GM19452 (cell line): ENCODE results near the gene KCNMB4.

Experiments used
- ATAC-seq: cut with Tn5 transposase; IDR thresholded peaks from one replicate; pipeline ENCODE4 v1.9.1; 2021; ENCODE audit not compliant: unreplicated experiment

KCNMB4 gene

DNA sequence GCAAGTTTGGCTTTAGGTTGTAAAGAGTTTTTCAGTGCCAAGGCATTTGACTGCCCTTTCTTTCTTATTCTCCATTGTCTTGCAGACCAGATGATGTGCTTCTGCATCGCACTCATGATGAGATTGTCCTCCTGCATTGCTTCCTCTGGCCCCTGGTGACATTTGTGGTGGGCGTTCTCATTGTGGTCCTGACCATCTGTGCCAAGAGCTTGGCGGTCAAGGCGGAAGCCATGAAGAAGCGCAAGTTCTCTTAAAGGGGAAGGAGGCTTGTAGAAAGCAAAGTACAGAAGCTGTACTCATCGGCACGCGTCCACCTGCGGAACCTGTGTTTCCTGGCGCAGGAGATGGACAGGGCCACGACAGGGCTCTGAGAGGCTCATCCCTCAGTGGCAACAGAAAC is 64.3 kb downstream of the KCNMB4 start:
- ATAC-seq: no peak

DNA sequence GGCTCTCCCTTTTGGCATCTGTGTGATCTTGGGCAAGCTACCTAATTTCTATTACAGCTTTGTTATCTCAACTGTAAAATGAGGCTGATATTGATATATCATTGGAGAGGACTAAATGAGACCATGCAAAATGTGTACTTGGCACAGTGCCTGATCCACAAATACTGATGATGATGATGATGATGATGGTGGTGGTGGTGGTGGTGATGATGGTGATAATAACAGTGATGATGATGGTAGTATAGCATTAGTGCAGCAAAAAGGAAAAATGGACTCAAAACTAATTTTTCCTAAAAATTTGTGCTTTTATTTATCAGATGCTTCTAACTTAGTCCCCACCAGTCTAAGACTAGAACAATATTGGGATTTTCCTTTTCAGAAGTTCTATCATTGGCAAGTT is 70.7 kb downstream of the KCNMB4 start:
- ATAC-seq: no peak

- ATAC-seq: no peak
These were observed 77.1 kb downstream of the KCNMB4 start for GRCh38 chr12:70443062-70443673.

DNA sequence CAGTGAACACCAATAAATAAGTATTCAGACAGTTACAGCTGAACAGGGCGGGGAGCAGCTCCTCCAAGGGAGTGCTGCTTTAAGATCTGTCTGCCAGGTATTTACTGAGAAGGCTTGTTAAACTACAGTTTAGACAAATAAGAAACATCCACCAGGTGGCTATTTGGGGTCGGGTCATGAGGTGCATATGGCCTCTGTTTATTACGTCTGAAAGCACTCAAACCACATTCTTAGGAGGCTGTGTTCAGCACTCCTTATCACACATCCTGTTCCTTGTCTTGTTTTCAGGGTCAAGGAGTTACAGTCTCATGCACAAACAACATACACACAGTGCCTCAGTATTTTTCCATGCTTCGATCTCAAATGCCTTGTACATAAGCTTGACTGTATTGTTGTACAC is 78.8 kb downstream of the KCNMB4 start:
- no peak for ATAC-seq

DNA sequence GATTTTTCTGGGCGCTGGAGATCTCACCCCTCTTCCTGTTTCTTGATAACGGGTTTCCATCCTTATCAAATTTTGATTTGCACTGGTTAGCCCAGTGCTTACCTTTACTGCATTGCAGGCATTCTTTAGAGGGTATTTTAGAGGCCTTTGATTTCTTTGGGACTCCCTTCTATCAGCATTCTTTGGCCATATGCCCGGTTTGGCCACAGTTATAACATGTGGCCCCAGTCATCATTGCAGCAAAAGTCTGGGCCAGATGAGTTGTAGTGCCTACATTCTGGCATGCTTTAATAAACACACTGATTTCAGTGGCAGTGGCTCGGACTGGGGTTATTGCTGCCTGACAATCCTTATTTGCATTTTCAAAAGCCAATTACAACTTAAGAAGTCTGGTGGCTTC is 82.3 kb downstream of the KCNMB4 start:
- no peak for ATAC-seq

DNA sequence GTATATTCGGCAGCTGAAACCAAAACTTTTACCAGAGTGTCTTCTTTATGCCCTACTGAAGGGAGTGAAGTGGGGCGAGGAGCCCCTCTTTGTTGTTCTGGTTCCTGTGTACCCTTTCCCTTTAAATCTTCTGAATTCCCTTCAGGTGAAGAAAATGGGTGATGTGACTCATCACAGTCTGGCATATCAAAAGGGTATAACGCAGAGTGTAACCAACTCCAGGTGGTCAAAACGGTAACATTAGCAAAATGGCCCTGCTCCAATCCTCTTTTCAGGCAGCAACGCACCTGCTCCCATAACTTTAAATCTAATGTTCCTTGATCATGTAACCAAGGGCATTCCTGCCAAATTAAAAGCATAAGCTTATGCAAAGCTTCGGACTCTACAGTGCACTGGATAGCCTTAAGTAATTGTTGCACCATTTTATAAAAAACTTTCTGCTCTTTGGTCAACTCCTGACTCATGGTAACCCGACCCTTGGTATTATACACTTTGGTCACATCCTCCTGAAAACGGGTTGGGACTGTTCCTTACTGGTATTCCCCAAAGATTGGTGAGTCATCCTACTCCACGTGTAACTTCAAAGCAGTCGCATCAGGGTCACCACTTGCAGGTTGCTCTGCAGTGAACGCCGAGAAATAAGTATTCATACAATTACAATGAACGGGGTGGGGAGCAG is 83.1 kb downstream of the KCNMB4 start:
- ATAC-seq: no peak

DNA sequence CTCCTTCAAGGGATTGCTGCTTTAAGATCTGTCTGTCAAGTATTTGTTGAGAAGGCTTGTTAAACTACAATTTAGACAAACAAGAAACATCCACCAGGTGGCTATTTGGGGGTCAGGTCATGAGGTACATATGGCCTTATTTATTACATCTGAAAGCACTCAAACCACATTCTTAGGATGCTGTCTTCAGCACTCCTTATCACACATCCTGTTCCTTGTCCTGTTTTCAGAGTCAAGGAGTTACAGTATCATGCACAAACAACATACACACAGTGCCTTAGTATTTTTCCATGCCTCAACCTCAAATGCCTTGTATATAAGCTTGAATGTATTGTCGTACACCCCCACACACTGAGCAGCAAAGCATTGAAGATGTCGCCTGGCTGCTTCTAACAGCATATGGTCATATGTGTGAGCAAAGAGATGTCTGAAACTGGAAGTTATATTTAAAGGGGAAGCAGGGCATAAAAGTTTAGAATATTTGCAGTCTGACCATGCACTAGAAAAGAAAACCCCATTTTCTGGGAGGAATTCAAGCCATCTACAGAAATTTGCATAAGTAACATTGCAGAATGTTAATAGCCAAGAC is 83.8 kb downstream of the KCNMB4 start:
- no peak for ATAC-seq

DNA sequence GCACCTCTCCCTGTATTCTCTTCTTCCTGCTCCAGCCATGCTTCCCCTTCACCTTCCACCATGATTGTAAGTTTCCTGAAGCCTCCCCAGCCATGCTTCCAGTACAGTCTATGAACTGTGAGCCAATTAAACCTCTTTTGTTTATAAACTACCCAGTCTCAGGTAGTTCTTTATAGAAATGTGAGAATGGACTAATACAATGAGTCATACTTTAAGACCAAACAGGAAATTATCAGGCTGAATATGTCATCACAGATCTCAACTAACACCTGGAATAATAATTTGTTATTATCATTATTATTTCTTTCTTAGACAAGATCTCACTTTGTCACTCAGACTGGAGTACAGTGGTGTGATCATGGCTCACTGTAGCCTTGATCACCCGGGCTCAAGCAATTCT is 85.4 kb downstream of the KCNMB4 start:
- no peak for ATAC-seq

DNA sequence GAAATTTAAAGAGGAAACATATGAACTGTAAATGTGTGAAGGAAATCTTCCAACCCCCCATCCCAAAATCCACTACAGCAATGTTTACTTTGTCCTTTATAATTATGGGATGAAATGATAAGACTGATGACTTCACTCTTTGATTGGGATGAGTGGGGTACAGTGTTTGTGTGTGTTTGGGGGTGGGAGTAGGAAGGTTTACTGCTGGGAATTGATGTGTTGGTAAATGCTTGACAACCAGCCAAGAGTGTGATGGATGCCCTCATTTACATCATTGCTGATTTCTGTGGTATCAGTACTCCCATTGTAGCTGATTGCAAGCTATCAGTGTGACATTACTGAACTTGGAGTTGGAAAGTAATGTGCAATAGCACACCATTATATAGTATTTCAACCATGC is 90.9 kb downstream of the KCNMB4 start:
- no peak for ATAC-seq

DNA sequence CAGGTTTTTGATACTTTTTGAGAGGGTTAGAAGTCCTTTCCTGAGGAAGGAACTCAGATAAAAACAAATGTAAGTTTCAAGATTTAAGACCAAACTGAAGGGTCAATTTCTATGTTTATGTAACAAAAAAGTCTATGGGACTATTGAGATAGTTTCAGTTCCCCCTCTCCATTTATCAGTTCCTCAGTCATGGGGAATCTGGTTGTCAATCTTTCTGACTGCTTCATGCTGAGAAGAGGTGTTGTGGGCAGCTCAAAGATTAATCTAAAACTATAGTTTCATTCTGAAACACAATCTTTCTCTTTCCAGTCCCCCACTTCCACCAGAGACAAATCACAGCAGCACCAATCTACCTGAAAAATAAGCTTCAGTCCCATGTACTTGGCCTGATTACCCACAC is 93.7 kb downstream of the KCNMB4 start:
- no peak for ATAC-seq

GRCh38 chr12:70463997-70464396 is 97.9 kb downstream of the KCNMB4 start:
- ATAC-seq: no peak

DNA sequence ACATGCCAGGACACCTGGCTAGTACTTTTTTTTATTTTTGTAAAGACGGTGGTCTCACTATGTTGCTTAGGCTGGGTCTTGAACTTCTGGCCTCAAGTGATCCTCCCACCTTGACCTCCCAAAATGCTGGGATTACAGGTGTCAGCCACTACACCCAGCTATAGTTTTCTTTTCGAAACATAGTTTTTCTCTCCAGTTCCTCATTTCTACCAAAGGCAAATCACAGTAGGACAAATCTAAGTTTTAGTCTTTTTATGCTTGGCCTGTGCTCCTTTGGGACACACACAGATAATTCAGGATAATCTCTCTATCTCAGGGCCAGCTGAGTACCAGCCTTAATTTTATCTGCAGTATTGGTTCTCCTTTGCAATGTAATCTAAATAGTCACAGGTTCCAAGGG is 100.7 kb downstream of the KCNMB4 start:
- no peak for ATAC-seq

GRCh38 chr12:70467476-70467875 is 101.4 kb downstream of the KCNMB4 start:
- ATAC-seq: no peak

DNA sequence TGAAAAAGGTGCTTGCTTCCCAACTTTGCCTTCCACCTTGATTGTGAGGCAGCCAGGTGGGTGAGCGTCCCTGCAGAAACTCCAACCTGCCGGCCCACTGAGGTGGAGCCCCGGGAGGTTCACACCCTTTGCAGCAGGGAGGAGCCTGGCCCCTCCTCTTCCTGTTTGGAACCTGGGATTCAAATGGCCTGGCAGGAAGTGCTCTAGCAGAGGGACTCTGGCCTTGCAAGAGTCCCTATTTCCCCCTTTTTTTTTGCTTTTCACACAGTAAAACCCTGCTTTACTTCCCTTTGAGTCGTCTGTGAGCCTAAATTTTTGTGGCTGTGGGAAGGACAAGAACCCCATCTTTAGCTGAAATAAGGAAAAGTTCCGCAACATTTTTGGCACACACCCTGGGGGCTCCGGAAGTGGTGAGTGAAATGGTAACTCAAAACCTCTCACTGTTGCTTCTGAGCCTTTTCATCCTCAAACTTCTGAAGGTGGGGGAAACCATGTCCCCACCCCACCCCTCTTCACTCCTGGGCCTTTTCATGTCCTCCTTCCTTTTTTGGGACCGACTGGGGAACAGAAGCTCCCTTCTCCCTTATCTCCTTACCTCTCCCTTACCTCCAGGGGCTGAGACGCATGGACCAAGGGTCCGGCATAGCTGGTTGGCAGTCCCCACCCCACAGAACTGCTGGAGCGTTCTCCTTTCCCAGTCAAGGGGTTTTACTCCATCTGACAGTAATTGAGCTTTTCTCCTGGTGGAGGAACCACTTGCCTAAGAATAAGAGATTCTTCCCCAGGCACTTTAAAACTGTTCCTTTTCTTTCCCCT is 102.0 kb downstream of the KCNMB4 start:
- ATAC-seq: no peak

- no peak for ATAC-seq
These were observed 102.7 kb downstream of the KCNMB4 start for GRCh38 chr12:70468741-70469140.

- ATAC-seq: no peak
These were observed 103.2 kb downstream of the KCNMB4 start for GRCh38 chr12:70469221-70469820.

- ATAC-seq: no peak
These were observed 116.7 kb downstream of the KCNMB4 start for GRCh38 chr12:70482764-70483163.
